Nephron progenitor cell (in vitro differentiated cells): ENCODE results near the gene PFAS.

Experiments used
- DNase-seq: peaks from one replicate; pipeline ENCODE4 v3.0.0; 2021
- H3K27ac Mint-ChIP-seq: 2 replicates; pipeline ENCODE4 v1.8.0; 2021; ENCODE audit warnings: mild to moderate bottlenecking, moderate library complexity, mixed read lengths
- H3K27me3 Mint-ChIP-seq: 2 replicates; pipeline ENCODE4 v1.8.0; 2021; ENCODE audit warnings: mild to moderate bottlenecking, low read depth, mixed read lengths; ENCODE audit not compliant: poor library complexity
- H3K36me3 Mint-ChIP-seq: 2 replicates; pipeline ENCODE4 v1.8.0; 2021; ENCODE audit warnings: low read depth, mixed read lengths
- H3K4me1 Mint-ChIP-seq: 2 replicates; pipeline ENCODE4 v1.8.0; 2021; ENCODE audit warnings: mixed read lengths
- H3K4me3 Mint-ChIP-seq: 2 replicates; pipeline ENCODE4 v1.8.0; 2021; ENCODE audit warnings: mild to moderate bottlenecking, moderate library complexity, mixed read lengths
- H3K9me3 Mint-ChIP-seq: 2 replicates; pipeline ENCODE4 v1.8.0; 2021; ENCODE audit warnings: mild to moderate bottlenecking, moderate library complexity, mixed read lengths
- TF ChIP-seq, protein P1 (sequence below): fragments of 200-600 bp; sonication (generic); IDR thresholded peaks from 2 replicates; pipeline ENCODE4 v1.5.0; 2021; ENCODE audit warnings: antibody characterized with exemption

Gene PFAS

DNA sequence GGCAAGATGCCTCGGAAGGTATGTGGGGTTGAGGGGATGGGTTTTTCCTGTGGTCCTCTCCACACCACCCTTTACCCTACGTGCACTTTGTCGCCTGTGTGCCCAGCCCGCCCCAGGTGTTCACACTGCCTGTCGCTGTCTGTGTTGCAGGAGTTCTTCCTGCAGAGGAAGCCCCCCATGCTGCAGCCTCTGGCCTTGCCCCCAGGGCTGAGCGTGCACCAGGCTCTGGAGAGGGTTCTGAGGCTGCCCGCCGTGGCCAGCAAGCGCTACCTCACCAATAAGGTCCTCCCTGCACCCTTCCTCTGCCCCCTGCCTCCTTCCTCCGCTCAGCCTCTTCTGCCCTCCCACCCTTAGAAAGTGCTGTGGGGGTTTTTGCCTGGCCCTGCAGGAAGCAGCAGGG lies 15.2 kb downstream of the PFAS start:
- no peak for DNase-seq
- TF ChIP-seq, protein P1, sequence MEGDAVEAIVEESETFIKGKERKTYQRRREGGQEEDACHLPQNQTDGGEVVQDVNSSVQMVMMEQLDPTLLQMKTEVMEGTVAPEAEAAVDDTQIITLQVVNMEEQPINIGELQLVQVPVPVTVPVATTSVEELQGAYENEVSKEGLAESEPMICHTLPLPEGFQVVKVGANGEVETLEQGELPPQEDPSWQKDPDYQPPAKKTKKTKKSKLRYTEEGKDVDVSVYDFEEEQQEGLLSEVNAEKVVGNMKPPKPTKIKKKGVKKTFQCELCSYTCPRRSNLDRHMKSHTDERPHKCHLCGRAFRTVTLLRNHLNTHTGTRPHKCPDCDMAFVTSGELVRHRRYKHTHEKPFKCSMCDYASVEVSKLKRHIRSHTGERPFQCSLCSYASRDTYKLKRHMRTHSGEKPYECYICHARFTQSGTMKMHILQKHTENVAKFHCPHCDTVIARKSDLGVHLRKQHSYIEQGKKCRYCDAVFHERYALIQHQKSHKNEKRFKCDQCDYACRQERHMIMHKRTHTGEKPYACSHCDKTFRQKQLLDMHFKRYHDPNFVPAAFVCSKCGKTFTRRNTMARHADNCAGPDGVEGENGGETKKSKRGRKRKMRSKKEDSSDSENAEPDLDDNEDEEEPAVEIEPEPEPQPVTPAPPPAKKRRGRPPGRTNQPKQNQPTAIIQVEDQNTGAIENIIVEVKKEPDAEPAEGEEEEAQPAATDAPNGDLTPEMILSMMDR: no peak
- H3K4me1 Mint-ChIP-seq: no peaks in the 10 kb centered on the region
- H3K27ac Mint-ChIP-seq: no peak overlapping the region
- H3K27me3 Mint-ChIP-seq: no peaks in the 10 kb centered on the region
- no peak overlapping the region for H3K4me3 Mint-ChIP-seq
- no peaks in the 10 kb centered on the region for H3K9me3 Mint-ChIP-seq
- peaks cover 60% of the 10 kb centered on the region for H3K36me3 Mint-ChIP-seq

DNA sequence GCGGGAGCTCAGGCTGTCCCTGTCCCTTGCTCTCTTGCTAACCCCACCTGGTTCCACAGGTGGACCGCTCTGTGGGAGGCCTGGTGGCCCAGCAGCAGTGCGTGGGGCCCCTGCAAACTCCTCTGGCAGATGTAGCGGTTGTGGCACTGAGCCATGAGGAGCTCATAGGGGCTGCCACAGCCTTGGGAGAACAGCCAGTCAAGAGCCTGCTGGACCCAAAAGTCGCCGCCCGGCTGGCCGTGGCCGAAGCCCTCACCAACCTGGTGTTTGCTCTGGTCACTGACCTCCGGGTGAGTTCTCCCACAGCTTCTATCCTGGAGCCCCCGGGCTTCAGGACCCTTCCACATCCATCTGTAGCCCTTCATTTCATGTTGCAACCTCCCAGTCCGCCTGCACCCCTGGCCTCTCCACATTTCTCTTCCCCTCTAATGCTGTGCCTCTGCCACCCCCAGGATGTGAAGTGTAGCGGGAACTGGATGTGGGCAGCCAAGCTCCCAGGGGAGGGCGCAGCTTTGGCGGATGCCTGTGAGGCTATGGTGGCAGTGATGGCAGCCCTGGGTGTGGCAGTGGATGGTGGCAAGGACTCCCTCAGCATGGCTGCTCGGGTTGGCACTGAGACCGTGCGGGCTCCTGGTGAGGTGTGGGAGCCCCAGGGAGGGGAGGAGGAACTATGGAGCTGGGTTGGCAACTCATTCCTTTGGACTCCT lies 15.9 kb downstream of the PFAS start:
- Mint-ChIP-seq H3K27ac (no peak overlapping the region), H3K27me3 (no peaks in the 10 kb centered on the region), H3K4me3 (no peak overlapping the region), H3K9me3 (no peaks in the 10 kb centered on the region), H3K4me1 (no peaks in the 10 kb centered on the region), H3K36me3 (peaks cover 59% of the 10 kb centered on the region)
- DNase-seq: no peak
- TF ChIP-seq, protein P1: no peak

DNA sequence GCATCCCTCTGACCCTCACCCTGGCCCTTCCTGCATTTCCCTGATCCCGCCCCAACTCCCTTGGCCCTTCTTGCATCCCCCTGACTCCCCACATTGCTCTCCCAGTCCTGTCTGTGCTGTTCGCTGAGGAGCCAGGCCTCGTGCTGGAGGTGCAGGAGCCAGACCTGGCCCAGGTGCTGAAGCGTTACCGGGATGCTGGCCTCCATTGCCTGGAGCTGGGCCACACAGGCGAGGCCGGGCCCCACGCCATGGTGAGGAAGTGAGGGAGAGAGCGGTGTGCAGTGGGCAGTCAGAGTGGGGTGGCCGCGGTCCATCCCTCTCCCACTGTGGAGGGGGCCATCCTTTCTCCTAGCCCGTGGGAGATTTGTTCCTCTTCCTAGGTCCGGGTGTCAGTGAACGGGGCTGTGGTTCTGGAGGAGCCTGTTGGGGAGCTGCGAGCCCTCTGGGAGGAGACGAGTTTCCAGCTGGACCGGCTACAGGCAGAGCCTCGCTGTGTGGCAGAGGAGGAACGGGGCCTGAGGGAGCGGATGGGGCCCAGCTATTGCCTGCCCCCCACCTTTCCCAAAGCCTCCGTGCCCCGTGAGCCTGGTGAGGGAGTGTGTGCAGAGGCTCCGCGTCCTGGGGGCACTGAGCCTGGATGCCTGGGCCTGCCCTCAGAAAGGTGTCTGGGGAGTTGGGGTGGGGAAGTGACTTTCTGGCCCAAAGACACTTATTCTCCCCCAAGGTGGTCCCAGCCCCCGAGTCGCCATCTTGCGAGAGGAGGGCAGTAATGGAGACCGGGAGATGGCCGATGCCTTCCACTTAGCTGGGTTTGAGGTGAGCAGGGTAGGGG lies 17.8 kb downstream of the PFAS start:
- no peak overlapping the region for H3K4me3 Mint-ChIP-seq
- H3K4me1 Mint-ChIP-seq: no peaks in the 10 kb centered on the region
- H3K36me3 Mint-ChIP-seq: peaks cover 57% of the 10 kb centered on the region
- no peaks in the 10 kb centered on the region for H3K27me3 Mint-ChIP-seq
- H3K27ac Mint-ChIP-seq: no peak overlapping the region
- no peak for DNase-seq
- TF ChIP-seq, protein P1: no peak
- no peaks in the 10 kb centered on the region for H3K9me3 Mint-ChIP-seq

DNA sequence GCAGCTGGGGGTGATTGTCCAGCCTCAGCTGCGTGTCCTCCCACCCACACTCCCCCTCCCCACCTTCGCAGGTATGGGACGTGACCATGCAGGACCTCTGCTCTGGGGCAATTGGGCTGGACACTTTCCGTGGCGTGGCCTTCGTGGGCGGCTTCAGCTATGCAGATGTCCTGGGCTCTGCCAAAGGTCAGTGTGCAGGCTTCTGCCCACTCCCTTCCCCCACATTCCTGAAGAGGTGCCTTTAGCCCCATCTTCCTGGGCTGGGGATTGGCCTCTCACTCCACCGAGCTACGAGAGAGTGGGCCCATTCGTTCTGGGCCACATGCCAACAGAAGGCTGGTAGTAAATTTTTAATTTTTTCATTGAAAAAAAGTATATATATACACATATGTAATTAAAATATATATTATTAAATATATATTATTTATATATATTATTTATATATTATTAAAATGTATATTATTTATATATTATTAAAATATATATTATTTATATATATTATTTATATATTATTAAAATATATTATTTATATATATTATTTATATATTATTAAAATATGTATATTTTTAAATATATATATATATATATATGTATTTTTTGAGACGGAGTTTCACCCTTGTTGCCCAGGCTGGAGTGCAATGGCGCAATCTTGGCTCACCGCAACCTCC lies 18.5 kb downstream of the PFAS start:
- H3K4me1 Mint-ChIP-seq: no peaks in the 10 kb centered on the region
- no peaks in the 10 kb centered on the region for H3K9me3 Mint-ChIP-seq
- H3K4me3 Mint-ChIP-seq: no peak overlapping the region
- DNase-seq: no peak
- H3K27ac Mint-ChIP-seq: no peak overlapping the region
- TF ChIP-seq, protein P1: no peak
- H3K27me3 Mint-ChIP-seq: no peaks in the 10 kb centered on the region
- H3K36me3 Mint-ChIP-seq: peaks cover 56% of the 10 kb centered on the region

DNA sequence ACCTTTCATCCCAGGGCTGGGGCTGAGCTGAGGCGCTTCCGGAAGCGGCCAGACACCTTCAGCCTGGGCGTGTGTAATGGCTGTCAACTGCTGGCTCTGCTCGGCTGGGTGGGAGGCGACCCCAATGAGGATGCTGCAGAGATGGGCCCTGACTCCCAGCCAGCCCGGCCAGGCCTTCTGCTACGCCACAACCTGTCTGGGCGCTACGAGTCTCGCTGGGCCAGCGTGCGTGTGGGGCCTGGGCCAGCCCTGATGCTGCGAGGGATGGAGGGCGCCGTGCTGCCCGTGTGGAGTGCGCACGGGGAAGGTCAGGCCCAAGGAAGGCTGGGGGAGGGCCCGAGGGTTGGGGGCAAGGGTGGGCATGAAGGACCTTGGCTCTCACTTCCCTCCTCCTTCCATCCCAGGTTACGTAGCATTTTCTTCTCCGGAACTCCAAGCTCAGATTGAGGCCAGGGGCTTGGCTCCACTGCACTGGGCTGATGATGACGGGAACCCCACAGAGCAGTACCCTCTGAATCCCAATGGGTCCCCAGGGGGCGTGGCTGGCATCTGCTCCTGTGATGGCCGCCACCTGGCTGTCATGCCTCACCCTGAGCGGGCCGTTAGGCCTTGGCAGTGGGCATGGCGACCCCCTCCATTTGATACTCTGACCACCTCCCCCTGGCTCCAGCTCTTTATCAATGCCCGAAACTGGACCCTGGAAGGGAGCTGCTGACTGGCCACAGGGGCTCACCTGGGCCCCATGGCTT lies 19.6 kb downstream of the PFAS start:
- Mint-ChIP-seq H3K4me3 (no peak overlapping the region), H3K27me3 (no peaks in the 10 kb centered on the region), H3K9me3 (no peaks in the 10 kb centered on the region), H3K27ac (no peak overlapping the region), H3K4me1 (no peaks in the 10 kb centered on the region), H3K36me3 (peaks cover 58% of the 10 kb centered on the region)
- TF ChIP-seq, protein P1: no peak
- DNase-seq: no peak
